HT-29 (cell line): Measurements from ENCODE around the gene GLDC. TPM values are rescaled to one million over a fixed set of nuclear protein-coding genes. Genes with fewer than 3 reads are reported as not detected.

Experiments used
- DNase-seq: peaks from one replicate; pipeline ENCODE4 v3.0.0-alpha.2; 2015; ENCODE audit warnings: low spot score
- total RNA-seq: library from RNA; depleted of rRNA; stranded (reverse); fragments of >200 nt; shearing (Covaris generic); gene quantifications from 2 replicates; pipeline ENCODE4 v1.2.3, GENCODE V29; 2014

GLDC gene
- total RNA-seq, 1 experiment from 2014 or later, result not detected

- DNase-seq, result no peak
Observed at GRCh38 chr9:6620796-6621195, 24.7 kb downstream of the GLDC start.

- no peak for DNase-seq
Observed at GRCh38 chr9:6620353-6620752, 25.2 kb downstream of the GLDC start.

- DNase-seq, result no peak
Observed at GRCh38 chr9:6619909-6620308, 25.6 kb downstream of the GLDC start.

GRCh38 chr9:6616951-6617602, 28.5 kb downstream of the GLDC start:
- DNase-seq, result no peak

- no peak for DNase-seq
Observed at GRCh38 chr9:6614489-6614888, 31.0 kb downstream of the GLDC start.

GRCh38 chr9:6611865-6612264, 33.7 kb downstream of the GLDC start:
- DNase-seq, result no peak

GRCh38 chr9:6610073-6610472, 35.5 kb downstream of the GLDC start:
- DNase-seq, result no peak

- no peak for DNase-seq
Observed at GRCh38 chr9:6609497-6610016, 36.0 kb downstream of the GLDC start.

- no peak for DNase-seq
Observed at GRCh38 chr9:6605202-6605601, 40.3 kb downstream of the GLDC start.

GRCh38 chr9:6600426-6600825, 45.1 kb downstream of the GLDC start:
- no peak for DNase-seq

- DNase-seq, result no peak
Observed at GRCh38 chr9:6600006-6600405, 45.5 kb downstream of the GLDC start.

GRCh38 chr9:6598249-6598725, 47.2 kb downstream of the GLDC start:
- no peak for DNase-seq

GRCh38 chr9:6592791-6593190, 52.7 kb downstream of the GLDC start:
- DNase-seq, result no peak

GRCh38 chr9:6592231-6592630, 53.3 kb downstream of the GLDC start:
- DNase-seq, result peak; percentile 1

- peak; percentile 35 for DNase-seq
Observed at GRCh38 chr9:6590772-6591384, 54.7 kb downstream of the GLDC start.

GRCh38 chr9:6590334-6590733, 55.2 kb downstream of the GLDC start:
- no peak for DNase-seq

GRCh38 chr9:6584881-6585597, 60.5 kb downstream of the GLDC start:
- DNase-seq, result peak; percentile 79

- DNase-seq, result no peak
Observed at GRCh38 chr9:6581253-6581652, 64.3 kb downstream of the GLDC start.

GRCh38 chr9:6579613-6580012, 65.9 kb downstream of the GLDC start:
- DNase-seq, result no peak

GRCh38 chr9:6576987-6577386, 68.5 kb downstream of the GLDC start:
- DNase-seq, result no peak

- no peak for DNase-seq
Observed at GRCh38 chr9:6575324-6576034, 70.0 kb downstream of the GLDC start.

GRCh38 chr9:6567140-6567591, 78.4 kb downstream of the GLDC start:
- DNase-seq, result no peak
